H1 (cell line): ENCODE results near the gene HMGB3. TPM values are rescaled to one million over a fixed set of nuclear protein-coding genes. Genes with fewer than 3 reads are reported as not detected.

Source experiments
- CREB1 ChIP-seq: IDR thresholded peaks from 2 replicates; pipeline ENCODE4 v1.6.1; 2012; ENCODE audit warnings: inconsistent platforms
- CTCF ChIP-seq, 3 experiments: IDR thresholded peaks; 1 replicate in 2 of 3; 2 replicates in 1 of 3; pipeline versions ENCODE4 v1.5.1 to v1.6.1; 2011; ENCODE audit warnings: low read length in 3 of 3, mild to moderate bottlenecking in 3 of 3, inconsistent platforms in 2 of 3, low read depth in 1 of 3, moderate library complexity in 1 of 3; ENCODE audit not compliant: insufficient read depth in 1 of 3; ENCODE audit errors: control extremely low read depth in 1 of 3
- SIRT6 ChIP-seq: IDR thresholded peaks from one replicate; pipeline ENCODE4 v1.7.1; 2012; ENCODE audit warnings: low read length, inconsistent platforms
- ZNF274 ChIP-seq: IDR thresholded peaks from 2 replicates; pipeline ENCODE4 v1.7.0; 2012; ENCODE audit warnings: low read length, borderline replicate concordance; ENCODE audit errors: extremely low read depth
- polyA plus RNA-seq, 7 experiments: library from polyadenylated mRNA; depleted of rRNA in 3 of 7; stranded (reverse) in 5 of 7; unstranded in 2 of 7; fragments of >200 nt in 5 of 7; fragments of 200-250 nt in 2 of 7; gene quantifications; 1 replicate in 5 of 7; 2 replicates in 1 of 7; 4 replicates in 1 of 7; pipeline versions ENCODE4 v1.2.1 to v1.2.3, GENCODE V29; 2011 to 2013; ENCODE audit warnings: missing spikeins in 2 of 7, mixed read lengths in 2 of 7
- total RNA-seq: library from RNA; stranded (reverse); fragmentation: NEBNext Ultra II Directional; extraction: Animal tissue kit (Norgen Biotek cat#: 25700); gene quantifications from 2 replicates; pipeline ENCODE4 v1.2.1, GENCODE V29; 2021
- TF ChIP-seq, protein P1 (sequence below): fragments of 300-600 bp; sonication (generic); IDR thresholded peaks from 2 replicates; pipeline ENCODE4 v1.7.1; 2012; ENCODE audit warnings: low read length, moderate library complexity, mild to moderate bottlenecking, inconsistent platforms; ENCODE audit not compliant: insufficient replicate concordance

The HMGB3 gene
- total and polyA plus RNA-seq, 2 of the 8 experiments (the other 6 are each of a cell fraction or from before 2014, with no cell fraction given), result 55.8 to 346 TPM

GRCh38 chrX:150944233-150944632 is 38.9 kb upstream of the HMGB3 start (continued):
- TF ChIP-seq, protein P1, sequence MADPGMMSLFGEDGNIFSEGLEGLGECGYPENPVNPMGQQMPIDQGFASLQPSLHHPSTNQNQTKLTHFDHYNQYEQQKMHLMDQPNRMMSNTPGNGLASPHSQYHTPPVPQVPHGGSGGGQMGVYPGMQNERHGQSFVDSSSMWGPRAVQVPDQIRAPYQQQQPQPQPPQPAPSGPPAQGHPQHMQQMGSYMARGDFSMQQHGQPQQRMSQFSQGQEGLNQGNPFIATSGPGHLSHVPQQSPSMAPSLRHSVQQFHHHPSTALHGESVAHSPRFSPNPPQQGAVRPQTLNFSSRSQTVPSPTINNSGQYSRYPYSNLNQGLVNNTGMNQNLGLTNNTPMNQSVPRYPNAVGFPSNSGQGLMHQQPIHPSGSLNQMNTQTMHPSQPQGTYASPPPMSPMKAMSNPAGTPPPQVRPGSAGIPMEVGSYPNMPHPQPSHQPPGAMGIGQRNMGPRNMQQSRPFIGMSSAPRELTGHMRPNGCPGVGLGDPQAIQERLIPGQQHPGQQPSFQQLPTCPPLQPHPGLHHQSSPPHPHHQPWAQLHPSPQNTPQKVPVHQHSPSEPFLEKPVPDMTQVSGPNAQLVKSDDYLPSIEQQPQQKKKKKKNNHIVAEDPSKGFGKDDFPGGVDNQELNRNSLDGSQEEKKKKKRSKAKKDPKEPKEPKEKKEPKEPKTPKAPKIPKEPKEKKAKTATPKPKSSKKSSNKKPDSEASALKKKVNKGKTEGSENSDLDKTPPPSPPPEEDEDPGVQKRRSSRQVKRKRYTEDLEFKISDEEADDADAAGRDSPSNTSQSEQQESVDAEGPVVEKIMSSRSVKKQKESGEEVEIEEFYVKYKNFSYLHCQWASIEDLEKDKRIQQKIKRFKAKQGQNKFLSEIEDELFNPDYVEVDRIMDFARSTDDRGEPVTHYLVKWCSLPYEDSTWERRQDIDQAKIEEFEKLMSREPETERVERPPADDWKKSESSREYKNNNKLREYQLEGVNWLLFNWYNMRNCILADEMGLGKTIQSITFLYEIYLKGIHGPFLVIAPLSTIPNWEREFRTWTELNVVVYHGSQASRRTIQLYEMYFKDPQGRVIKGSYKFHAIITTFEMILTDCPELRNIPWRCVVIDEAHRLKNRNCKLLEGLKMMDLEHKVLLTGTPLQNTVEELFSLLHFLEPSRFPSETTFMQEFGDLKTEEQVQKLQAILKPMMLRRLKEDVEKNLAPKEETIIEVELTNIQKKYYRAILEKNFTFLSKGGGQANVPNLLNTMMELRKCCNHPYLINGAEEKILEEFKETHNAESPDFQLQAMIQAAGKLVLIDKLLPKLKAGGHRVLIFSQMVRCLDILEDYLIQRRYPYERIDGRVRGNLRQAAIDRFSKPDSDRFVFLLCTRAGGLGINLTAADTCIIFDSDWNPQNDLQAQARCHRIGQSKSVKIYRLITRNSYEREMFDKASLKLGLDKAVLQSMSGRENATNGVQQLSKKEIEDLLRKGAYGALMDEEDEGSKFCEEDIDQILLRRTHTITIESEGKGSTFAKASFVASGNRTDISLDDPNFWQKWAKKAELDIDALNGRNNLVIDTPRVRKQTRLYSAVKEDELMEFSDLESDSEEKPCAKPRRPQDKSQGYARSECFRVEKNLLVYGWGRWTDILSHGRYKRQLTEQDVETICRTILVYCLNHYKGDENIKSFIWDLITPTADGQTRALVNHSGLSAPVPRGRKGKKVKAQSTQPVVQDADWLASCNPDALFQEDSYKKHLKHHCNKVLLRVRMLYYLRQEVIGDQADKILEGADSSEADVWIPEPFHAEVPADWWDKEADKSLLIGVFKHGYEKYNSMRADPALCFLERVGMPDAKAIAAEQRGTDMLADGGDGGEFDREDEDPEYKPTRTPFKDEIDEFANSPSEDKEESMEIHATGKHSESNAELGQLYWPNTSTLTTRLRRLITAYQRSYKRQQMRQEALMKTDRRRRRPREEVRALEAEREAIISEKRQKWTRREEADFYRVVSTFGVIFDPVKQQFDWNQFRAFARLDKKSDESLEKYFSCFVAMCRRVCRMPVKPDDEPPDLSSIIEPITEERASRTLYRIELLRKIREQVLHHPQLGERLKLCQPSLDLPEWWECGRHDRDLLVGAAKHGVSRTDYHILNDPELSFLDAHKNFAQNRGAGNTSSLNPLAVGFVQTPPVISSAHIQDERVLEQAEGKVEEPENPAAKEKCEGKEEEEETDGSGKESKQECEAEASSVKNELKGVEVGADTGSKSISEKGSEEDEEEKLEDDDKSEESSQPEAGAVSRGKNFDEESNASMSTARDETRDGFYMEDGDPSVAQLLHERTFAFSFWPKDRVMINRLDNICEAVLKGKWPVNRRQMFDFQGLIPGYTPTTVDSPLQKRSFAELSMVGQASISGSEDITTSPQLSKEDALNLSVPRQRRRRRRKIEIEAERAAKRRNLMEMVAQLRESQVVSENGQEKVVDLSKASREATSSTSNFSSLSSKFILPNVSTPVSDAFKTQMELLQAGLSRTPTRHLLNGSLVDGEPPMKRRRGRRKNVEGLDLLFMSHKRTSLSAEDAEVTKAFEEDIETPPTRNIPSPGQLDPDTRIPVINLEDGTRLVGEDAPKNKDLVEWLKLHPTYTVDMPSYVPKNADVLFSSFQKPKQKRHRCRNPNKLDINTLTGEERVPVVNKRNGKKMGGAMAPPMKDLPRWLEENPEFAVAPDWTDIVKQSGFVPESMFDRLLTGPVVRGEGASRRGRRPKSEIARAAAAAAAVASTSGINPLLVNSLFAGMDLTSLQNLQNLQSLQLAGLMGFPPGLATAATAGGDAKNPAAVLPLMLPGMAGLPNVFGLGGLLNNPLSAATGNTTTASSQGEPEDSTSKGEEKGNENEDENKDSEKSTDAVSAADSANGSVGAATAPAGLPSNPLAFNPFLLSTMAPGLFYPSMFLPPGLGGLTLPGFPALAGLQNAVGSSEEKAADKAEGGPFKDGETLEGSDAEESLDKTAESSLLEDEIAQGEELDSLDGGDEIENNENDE, result no peak
- TF ChIP-seq CTCF (IDR thresholded peaks at IDR 0.05; ENCODE audit: control extremely low read depth in 1 of 3, insufficient read depth in 1 of 3, low read depth in 1 of 3, low read length in 3 of 3) (no peak), ZNF274 (no peak), CREB1 (no peak), SIRT6 (no peak)
